IPS DF 19.7 (cell line): Measurements from ENCODE around the gene SASH3.

Experiments used
- DNase-seq: peaks from one replicate; pipeline ENCODE4 v3.0.0-alpha.2; 2013; ENCODE audit warnings: low read depth, low spot score

Gene SASH3

GRCh38 chrX:129783291-129783713 is 3.6 kb downstream of the SASH3 start:
- no peak for DNase-seq

DNA sequence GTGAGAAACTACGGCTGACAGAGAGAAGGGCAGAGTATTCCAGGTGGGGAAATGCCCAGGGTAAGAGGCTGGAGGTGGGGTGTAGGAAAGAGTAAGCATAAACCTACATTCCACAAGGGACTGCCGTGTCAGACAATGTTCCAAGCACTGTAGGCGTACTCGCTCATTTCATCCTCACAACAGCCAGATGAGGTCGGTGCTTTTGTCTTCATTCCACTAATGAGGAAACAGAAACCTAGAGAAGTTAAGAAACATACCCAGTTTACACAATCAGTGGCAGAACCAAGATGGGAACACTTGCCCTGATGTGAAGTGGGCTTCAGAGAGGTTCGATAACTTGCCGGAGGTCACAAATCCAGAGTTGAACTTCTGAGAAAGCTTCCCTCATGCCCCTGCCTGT is 4.6 kb downstream of the SASH3 start:
- no peak for DNase-seq

DNA sequence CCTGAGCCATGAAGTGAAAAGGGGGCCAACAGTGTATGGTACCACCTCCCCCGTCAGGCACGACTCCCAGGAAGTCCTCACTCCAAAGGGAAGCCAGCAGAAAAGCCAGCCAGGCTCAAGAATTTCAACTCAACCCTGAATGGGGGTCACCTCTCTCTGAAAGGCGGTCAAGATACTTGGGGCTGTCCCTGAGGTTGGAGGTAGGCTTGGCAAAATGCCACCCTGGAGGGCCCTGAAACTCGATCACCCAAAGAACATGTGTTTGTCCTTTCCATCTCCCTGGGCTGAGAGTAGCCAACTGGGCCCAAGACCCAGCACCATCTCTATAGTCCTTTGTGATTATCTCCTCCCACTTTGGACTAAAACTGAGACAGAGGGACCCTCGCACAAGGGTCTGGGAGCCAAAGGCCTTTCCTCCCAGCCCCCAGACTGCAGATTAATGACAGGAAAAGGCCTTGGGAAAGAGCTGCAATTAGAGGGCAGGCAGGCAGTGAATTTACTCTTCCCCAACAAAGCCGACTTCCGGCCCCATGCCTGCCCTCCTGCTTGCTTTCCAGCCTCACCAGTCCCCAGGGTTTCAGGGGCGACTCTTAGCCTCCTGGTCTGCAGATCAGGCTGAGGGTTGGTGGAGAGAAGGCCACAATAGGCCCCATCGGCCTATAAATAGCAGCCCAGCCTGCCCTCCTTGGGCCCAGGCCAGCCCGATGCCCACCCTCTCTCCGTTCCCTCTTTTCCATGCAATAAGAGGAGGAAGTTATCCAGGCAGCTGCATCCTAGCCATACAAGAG is 5.6 kb downstream of the SASH3 start:
- no peak for DNase-seq

DNA sequence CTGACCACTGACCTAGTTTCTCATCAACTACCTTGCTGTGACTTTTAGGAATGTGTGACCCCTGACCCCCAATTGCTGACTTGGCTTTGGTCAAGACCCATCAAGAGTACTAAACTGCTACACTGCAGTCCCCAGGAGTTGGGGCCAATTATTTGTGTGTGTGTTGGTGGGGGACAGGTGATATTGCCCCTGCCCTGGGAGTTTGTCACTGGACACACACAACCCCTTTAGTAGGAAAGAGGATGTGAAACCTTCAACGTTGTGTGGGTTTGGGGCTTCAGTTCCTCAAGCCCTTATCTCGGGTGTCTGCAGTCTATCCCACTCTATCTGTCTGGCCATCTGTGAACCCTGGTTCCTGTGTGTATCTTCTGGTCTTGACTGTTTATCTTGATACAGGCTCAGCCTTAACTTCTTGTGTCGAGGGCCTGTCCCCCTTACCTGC is 6.5 kb downstream of the SASH3 start:
- DNase-seq = no peak

DNA sequence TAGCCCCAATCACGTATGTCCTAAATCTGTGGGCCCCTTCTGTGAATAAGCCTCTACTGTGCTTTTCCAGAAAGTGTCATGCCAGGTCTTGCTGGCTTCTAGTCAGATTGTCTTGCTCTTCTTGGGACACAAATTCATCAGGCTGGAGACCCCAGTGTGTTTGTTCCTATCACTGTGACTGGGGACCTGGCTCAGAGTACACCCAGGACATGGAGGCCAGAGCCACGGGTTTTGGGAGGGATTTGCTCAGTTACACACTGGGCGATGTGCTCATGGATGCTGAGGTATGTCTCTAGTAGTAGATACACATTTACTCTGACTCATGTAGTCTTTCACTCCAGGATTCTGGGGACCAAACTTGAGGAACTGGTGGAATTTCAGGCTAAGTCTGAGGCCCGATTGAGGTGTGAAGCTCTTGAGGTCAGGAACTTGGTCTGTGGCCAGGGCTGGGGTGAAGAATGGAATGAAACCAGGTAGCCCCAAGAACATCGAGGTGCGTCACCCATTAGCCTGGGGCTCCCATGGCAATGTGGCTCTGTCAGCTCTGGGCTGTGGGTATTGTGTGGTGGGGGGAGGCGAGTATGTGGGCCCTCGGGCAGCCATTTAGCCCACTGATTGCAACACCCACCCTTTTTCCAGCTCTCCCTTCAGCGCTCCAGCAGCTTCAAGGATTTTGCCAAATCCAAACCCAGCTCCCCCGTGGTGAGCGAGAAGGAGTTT is 7.7 kb downstream of the SASH3 start:
- no peak for DNase-seq

DNA sequence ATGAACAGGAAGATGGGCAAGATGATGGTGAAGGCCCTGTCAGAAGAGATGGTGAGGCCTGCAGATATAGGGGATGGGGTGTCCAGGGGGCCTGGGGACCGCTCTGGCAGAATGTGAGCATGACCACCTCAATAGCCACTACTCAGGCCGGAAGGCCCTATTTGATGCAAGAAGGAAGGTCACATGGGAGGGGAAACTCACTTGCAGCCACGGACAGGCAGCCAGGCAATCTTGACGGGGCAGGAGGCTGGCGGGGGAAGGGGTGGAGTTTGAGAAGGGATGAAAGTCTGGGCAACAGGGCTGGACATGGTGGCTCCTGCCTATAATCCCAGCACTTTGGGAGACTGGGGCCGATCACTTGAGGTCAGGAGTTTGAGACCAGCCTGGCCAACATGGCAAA is 8.8 kb downstream of the SASH3 start:
- no peak for DNase-seq

DNA sequence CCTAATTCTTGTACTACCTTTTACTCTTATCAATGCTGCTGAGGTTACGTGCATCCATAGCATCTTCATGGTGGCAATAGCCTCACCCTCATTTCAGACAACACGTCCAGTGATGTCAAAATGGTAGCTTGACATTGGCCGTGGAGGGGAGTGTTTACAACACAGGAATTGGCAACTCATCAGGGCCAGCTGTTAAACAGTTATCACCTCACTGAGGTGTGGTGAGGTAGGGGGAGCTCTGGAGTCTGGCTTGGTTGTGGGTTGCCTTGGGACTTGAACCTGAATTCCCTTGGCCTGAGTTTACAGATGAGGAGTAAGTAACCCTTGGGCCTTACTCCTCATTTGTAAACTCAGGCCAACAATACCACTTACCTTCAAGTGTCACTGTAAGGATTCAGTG is 10.4 kb downstream of the SASH3 start:
- DNase-seq = no peak

- DNase-seq = no peak
Observed at GRCh38 chrX:129790808-129791207, 11.1 kb downstream of the SASH3 start.

DNA sequence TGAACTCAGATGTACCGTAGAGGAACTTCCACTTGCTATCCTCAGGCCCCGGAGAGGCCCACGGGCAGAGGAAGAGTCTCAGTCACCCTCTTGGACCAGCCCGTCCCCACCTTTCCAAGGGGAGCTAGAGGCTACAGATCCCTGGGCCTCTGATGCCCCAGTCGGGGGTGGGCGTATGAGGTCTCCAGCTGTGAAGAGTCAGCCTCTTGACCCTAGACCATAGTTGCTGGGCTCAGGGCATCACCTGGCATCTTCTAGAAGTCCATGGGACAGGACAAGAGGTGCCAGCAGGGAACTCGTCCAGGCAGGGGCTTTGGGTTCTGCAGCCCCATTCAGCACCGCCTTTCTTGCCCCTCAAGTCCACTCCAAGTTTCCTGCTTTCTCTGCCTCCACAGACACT is 11.6 kb downstream of the SASH3 start:
- DNase-seq = no peak

DNA sequence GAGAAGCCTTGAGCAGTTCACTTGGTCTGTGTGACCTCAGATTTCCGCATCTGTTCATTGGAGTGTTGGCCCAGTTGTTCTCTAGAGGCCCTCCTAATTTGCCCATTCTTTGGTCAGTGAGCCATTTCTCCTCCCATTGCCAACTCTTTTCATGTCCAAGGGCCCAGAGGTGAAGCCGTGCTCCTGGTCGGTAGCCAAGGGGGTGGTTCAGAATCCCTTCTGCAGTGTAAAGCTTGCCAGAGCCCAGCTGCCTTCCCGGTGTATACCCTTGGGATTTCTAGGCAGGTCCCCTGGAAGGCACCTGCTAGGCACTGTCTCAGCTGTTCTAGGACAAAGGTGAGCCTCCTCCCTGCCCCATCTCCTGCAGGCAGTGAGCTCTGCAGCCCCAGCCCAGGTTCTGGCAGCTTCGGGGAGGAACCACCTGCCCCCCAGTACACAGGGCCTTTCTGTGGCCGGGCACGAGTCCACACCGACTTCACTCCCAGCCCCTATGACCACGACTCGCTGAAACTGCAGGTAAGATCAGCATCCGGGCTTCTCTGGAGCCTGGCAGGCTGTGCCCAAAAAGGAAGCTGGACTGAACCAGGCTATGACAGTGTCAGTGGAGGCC is 12.3 kb downstream of the SASH3 start:
- no peak for DNase-seq

DNA sequence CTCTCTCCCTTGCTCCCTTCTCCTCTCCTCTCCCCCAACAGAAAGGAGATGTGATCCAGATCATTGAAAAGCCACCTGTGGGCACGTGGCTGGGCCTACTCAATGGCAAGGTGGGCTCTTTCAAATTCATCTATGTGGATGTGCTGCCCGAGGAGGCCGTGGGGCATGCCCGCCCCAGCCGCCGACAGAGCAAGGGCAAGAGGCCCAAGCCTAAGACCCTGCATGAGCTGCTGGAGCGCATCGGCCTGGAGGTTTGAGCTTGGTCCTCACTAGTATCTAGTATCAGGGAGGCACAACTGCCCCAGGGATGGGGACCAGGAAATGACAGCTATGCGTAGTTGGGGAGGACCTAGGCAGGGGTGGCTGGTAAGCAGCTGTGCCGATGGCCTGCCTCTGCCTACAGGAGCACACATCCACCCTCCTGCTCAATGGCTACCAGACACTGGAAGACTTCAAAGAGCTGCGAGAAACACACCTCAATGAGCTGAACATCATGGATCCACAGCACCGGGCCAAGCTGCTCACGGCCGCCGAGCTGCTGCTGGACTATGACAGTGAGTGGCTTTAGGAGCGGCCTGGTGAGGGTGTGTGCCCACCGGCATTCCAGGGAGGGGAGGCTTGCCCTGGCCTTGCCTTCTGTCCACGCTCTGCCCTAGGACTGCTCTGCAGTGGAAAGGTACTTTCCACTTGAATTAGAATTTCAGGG is 13.0 kb downstream of the SASH3 start:
- no peak for DNase-seq

GRCh38 chrX:129793604-129794191 is 13.9 kb downstream of the SASH3 start:
- no peak for DNase-seq

- DNase-seq = no peak
Observed at GRCh38 chrX:129795584-129795983, 15.8 kb downstream of the SASH3 start.

DNA sequence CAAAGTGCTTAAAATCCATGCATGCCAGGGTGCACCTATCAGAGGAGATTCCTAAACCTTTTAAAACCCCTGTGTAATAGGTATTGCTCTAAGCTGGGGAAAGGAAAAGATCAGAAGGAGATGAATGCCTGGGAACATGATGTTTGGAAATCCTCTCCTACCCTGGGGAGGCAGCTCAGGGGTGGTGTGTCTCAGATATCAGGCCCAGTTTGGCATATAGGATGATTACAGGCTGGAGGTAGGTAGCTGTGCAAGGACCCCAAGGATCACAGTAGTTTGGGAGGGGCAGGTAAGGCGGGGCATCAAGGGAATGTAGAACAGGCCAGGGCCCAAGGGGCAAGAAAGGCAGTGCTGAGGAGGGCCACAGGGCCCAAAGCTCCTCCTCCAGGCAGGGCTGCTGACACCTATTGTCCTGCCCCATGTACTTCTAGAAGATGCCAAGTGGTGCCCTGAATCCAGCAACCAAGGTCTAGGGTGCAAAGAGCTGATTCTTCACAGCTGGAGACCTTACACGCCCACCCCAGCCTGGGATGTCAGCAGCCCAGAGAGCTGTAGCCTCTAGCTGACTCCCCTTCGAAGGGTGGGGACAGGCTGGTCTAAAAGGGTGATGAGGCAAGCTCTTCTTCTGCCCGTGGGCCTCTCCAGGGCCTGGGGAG is 17.6 kb downstream of the SASH3 start:
- DNase-seq = no peak

DNA sequence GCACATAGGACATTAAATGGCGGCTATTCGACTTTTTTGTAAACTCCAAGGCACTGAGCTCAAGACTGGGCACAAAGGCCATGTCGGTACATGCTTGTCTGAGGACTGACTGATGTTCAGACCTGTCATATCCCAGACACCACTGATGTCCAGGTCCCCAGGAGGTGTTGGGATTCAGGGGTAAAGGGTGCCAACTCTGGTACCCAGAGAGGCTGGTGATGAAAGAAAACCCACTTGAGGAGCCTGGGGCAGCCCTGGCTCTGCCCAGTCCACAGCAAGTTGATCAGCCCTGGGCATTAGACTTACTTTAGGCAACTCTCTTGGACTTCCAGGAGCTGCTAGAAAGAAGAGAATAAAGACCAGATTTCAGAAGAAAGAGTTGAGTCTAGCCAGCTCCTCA is 18.7 kb downstream of the SASH3 start:
- no peak for DNase-seq

DNA sequence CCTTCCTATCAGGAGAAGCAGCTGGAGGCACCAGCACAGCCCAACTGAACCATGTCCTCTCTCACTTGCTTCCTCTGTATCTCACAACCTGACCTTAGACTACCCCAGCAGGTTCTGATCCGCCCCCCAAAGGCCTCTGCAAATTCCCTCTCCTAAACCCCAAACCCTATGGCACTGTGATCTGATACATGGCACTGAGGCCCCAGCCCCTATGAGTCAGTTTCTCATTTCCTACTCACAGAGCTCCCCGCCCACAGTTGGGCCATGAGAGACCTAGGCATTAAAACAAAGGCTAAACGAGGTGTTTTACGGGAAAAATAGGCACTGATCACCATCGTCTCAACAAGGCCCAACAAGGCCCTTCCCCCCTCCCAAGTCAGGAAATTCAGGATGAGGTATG is 19.1 kb downstream of the SASH3 start:
- no peak for DNase-seq

DNA sequence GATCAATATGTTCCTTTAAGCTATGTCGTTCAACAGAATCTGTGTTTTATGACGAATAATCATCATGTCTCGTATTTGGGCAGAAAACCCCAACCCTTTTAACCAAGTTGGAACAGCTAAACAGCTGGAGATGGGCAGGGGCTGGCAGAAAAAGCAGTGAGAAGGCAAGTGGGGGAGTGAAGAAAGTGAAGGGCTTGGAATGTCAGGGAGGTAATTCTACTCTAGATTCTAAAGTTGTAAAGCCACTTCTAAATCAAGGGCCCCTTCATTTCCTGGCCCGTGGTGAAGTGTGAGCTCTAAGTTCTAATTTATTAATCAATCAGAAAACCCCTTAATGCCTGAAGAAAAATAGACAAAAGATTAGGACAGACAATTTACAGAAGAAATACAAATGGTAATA is 20.4 kb downstream of the SASH3 start:
- DNase-seq = no peak

- DNase-seq = no peak
Observed at GRCh38 chrX:129802863-129803262, 23.1 kb downstream of the SASH3 start.

GRCh38 chrX:129804806-129805205 is 25.1 kb downstream of the SASH3 start:
- no peak for DNase-seq

DNA sequence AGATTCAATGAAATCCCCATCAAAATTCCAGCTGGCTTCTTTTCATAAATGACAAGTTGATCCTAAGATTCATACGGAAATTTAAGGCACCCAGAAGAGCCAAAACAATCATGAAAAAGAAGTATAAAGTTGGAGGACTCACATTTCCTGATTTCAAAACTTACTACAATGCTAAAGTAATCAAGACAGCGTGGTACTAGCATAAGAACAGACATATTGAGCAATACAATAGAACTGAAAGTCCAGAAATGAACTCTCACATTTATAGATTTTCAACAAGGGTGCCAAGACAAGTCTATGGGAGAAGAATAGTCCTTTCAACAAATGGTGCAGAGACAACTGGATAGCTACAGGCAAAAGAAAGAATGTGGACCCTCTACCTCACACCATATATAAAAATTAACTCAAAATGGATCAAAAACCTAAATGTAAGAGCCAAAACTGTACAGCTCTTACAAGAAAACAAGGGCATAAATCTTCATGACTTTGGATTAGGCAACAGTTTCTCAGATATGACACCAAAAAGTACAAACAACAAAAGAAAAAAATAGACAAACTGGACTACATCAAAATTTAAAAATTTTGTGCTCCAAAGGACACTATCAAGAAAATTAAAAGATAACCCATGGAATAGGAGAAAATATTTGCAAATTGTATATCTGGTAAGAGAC is 28.5 kb downstream of the SASH3 start:
- no peak for DNase-seq
